Astrocyte of the spinal cord (primary cell): ENCODE results near the gene KATNAL1.

Source experiments
- DNase-seq: peaks from one replicate; pipeline ENCODE4 v3.0.0; 2011; ENCODE audit warnings: low read depth, low spot score
- H3K4me3 ChIP-seq: 2 replicates; pipeline ENCODE4 v1.5.1; 2011; ENCODE audit warnings: low read depth, mild to moderate bottlenecking, low read length, moderate library complexity
- in situ Hi-C: cut with HindIII; loops from 2 replicates; pipeline ENCODE4 v1.10.0; 2017; ENCODE audit warnings: low sequenced_read_pairs
- TF ChIP-seq, protein P1 (sequence below): IDR thresholded peaks from 2 replicates; pipeline ENCODE4 v1.5.1; 2012; ENCODE audit warnings: low read depth, mild to moderate bottlenecking, low read length, inconsistent platforms

KATNAL1 gene

DNA sequence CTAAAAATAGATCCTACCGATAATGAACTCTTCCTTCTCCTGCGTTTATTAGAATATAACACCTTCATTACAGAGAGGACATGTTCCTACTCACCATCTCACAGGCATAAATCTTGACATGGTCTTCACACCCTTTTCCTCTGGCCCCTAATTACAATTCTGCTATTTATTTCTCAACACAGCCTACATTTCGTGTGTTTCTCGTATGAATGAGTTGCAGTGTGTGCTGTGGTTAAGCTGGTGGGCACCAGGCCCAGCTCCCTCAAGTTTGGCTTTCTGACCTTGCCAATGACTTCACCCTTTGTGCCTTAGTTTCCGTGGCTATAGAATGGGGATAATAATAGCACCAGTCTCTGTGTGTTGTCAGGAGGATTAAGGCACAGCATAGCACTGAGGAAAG is 12.3 kb upstream of the KATNAL1 start:
- H3K4me3 ChIP-seq: no peak overlapping the region
- peak; percentile 36 for DNase-seq
- in situ Hi-C loops: no loop called here
- TF ChIP-seq, protein P1, sequence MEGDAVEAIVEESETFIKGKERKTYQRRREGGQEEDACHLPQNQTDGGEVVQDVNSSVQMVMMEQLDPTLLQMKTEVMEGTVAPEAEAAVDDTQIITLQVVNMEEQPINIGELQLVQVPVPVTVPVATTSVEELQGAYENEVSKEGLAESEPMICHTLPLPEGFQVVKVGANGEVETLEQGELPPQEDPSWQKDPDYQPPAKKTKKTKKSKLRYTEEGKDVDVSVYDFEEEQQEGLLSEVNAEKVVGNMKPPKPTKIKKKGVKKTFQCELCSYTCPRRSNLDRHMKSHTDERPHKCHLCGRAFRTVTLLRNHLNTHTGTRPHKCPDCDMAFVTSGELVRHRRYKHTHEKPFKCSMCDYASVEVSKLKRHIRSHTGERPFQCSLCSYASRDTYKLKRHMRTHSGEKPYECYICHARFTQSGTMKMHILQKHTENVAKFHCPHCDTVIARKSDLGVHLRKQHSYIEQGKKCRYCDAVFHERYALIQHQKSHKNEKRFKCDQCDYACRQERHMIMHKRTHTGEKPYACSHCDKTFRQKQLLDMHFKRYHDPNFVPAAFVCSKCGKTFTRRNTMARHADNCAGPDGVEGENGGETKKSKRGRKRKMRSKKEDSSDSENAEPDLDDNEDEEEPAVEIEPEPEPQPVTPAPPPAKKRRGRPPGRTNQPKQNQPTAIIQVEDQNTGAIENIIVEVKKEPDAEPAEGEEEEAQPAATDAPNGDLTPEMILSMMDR: no peak

GRCh38 chr13:30319130-30319529 is 11.8 kb upstream of the KATNAL1 start:
- no peak for DNase-seq
- TF ChIP-seq, protein P1: no peak
- no peak overlapping the region for H3K4me3 ChIP-seq
- in situ Hi-C loops: no loop called here

DNA sequence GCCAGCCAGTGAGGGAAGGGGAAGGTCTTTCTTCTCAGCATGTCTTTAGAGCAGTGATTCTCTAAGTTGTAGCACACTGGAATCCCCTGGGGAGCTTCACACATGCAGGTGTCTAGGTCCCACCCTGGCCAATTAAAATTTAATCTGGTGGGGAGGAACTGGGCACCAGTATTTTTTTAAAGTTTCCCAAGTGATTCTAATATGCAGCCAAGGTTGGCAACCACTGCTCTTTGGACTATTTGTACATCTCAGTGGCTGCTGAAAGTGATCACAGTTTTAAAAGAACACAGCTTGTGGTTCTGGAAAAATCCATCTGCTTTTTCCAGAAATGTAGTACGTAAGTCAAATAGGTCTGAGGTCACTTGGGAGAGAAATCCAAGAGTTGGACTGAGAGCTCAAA is 10.7 kb upstream of the KATNAL1 start:
- in situ Hi-C loops: no loop called here
- H3K4me3 ChIP-seq: no peak overlapping the region
- TF ChIP-seq, protein P1: no peak
- no peak for DNase-seq

- TF ChIP-seq, protein P1: no peak
- H3K4me3 ChIP-seq: no peak overlapping the region
- no peak for DNase-seq
- in situ Hi-C loops: no loop called here
These were observed 7.2 kb upstream of the KATNAL1 start for GRCh38 chr13:30314562-30314961.

DNA sequence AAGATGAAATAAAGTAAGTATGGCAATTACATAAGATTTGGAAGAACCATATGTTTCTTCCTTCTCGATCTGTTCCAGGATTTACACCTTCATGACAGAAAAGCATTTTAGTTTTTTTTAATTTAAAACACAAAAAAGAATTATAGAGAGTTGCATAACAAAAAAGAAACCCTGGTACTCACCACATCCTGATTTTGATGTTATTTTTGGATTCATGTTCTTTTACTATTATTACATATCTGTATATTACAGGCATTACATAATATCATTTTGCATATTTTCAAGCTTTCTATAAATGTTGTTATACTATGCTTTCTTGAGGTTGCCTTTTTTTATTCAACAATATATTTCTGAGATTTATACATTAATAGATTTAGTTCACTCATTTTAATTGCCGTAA is 6.7 kb upstream of the KATNAL1 start:
- no peak overlapping the region for H3K4me3 ChIP-seq
- no peak for DNase-seq
- TF ChIP-seq, protein P1: no peak
- in situ Hi-C loops: no loop called here

- DNase-seq: no peak
- in situ Hi-C loops: no loop called here
- no peak overlapping the region for H3K4me3 ChIP-seq
- TF ChIP-seq, protein P1: no peak
These were observed 6.0 kb upstream of the KATNAL1 start for GRCh38 chr13:30313311-30313710.

- in situ Hi-C loops: no loop called here
- DNase-seq: no peak
- no peak overlapping the region for H3K4me3 ChIP-seq
- TF ChIP-seq, protein P1: no peak
These were observed 5.6 kb upstream of the KATNAL1 start for GRCh38 chr13:30312904-30313303.
